Stimulated activated CD4-positive, alpha-beta T cell treated with anti-CD3 and anti-CD28 coated beads, Interleukin-1b, Interleukin-23, amount 100 ng/mL, for 4 hours (primary cell): ENCODE measurements around the gene ERBB4.
"Not testable (repeated sequence)": the region's sequence is repeated elsewhere in the genome, so short reads cannot be mapped to it uniquely, and the experiment has no call there.

Experiments
- DNase-seq, 2 donors: peaks; one replicate each; pipeline ENCODE4 v3.0.0-alpha.2; 2020; ENCODE audit warnings: low read depth in 2 of 2

ERBB4 gene

GRCh38 chr2:212299943-212300342 is 238.7 kb downstream of the ERBB4 start:
- DNase-seq = no peak

DNA sequence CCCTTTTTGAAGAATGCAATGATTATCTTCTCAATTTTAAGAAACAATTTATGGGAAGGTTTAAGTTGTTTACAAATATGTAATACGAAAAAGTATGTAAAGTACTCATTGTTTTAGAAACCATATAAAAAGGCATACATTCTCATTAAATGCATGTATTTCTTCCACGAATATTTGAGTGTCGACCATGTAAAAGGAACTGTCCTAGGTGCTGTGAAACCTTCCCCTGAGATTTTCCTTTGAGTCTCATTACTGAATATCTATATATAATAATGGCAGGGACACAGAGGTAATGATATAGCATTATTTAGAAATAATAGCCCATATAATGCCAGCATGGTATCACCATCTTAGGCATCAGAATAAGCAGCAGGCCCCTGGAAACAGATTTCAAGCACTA is 239.3 kb downstream of the ERBB4 start:
- no peak for DNase-seq

DNA sequence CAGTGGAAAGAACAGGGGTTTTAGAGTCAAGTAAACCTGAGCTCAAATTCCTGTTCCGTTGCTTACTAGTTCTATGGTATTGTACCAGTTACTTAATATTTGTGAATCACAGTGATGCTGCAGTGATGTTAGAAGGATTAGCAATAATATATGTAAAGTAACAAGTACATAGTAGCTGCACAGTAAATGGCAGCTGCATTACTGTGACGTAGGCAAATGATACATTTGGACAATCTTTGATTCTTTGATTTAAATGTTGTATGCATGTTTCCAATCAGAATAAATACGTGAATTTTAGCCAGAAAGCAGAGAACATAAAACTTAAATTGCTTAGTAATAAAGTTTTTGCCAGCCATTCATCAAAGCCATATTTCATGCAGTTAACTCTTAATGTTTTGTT is 243.0 kb downstream of the ERBB4 start:
- no peak for DNase-seq

- DNase-seq = no peak
These were observed 243.8 kb downstream of the ERBB4 start for GRCh38 chr2:212294816-212295215.

DNA sequence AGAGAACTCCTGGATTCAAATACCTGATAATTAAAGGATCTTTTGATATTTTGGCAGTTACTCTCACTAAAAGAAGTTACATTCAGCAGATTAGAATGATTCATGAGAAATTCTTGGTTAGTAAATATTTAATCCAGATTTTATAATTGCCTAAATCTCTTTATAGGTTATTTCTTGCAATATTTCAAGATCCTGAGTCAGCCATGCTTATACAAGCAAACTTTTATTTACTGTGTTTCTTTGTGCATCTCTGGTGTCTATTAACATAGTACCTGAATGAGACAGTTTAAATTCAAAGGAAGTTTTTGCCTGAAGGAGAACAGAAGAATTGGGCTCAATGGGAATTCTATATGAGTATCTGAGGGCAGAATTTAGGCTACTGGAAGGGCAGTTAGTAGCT is 249.3 kb downstream of the ERBB4 start:
- DNase-seq = no peak

- no peak for DNase-seq
These were observed 250.3 kb downstream of the ERBB4 start for GRCh38 chr2:212288308-212288707.

DNA sequence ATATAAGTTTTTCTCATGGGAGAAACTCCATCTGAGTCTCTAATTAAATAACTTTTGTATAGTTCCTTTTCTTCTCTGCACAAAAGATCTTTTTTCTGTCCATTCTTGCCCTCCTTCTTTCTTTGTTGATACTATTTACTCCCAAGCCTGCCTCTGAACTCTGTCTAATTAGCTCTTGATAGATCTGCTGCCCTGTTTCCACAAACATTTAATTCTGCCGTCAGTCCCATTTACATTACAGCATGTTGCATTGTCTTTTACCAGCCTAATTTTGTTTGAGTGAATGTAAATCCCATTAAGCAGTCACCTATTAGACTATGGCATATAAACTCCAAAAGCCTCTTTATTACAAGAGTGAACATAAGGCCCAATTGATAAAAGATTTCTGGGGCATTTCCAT is 254.4 kb downstream of the ERBB4 start:
- no peak for DNase-seq

DNA sequence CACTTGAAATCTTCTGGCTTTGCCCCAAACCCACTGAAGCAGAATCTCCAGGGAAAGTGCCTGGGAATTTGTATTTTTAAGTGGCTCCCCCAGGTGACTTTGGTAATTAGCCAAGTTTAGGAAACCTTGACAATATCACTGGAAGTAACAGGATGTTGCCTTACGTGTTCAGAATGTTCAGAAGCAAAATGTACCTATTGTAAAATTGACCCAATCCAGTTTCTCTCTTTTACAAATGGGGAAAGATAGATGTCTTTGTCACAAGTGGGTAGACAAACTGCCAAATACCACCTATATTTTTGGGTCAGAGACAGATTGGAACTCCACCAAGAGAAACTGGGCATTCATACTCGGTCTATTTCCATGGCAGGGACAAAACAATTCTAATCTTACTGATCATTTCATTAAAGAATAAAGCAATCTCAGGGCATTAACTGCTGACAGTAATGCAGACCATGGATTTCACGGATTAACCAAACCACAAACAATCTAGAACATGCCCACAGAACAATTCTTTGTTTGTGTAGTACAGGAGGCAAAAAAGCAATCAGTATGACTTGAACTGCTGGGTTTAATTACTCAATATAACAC is 255.8 kb downstream of the ERBB4 start:
- DNase-seq = no peak

DNA sequence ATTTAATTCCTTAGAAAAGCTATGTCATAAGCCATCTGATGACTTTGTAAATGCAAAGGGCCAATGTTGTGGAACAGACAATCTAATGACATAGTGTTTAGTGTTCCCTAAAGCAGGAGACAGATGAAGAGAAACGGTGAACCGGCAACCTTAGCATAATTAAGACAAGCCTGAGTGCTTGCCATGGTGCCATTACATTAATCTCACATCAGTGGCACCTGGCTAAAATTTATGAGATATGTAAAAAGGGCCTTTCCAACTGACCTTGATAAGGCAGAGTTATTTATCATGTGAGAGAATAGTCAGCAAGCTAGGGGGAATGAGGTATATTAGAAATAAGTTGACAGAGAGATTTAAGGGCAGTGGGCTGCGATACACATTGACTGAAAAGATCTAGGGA is 261.8 kb downstream of the ERBB4 start:
- DNase-seq = no peak

DNA sequence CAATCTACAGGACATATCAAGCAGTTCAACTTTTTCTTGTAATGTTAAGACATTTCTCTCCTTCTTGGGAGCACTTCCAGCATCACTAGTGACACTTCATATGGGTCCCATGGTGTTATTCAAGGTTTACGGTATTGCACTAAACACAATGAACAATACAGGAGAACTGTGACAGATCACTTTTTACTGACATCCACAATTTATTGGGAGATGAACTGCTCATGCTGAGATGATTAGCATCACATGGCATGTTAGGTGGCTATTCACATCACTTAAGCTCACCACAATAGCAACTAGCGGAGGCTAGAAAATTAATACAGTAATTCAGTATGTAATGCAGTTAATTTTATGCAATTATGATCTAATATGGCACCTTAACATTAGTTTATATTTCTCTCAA is 264.4 kb downstream of the ERBB4 start:
- DNase-seq = no peak

GRCh38 chr2:212271583-212271982 is 267.0 kb downstream of the ERBB4 start:
- no peak for DNase-seq

DNA sequence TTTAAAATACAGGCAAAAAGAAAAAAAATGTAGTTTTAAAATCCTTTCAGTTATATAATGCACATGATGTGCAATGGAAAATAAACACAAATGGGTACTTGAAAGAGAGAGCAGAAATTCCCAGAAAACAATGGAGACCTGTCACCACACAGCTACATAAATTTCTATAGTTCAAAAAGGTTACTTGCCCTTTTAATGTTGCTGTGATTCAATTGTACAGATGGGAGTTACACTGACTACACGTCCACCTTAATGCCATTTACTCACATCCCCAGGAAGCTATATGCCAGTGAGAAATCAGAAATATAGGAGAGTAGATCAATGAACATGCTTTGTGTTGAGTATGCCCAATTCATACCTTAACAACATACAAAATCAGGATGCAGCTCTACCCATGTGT is 269.6 kb downstream of the ERBB4 start:
- DNase-seq = no peak

GRCh38 chr2:212266297-212266696 is 272.3 kb downstream of the ERBB4 start:
- DNase-seq = no peak

DNA sequence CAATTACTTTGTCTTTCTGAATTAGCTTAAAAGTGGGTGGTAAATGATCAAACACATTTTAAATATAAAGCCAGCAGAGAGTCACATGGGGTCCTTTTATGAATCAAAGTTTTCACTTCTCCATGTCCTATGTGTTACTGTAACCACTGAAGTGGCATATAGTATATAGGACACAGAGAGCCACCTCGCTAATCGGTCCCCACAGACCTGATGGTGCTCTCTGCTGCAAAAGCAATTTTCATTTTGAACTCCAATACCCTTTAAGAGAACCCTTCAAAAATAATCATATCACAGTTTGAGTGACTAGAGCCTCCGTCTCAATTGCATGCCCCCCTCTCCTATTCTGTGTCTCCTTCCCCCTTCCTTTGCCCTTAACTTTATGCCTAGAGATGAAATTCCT is 272.8 kb downstream of the ERBB4 start:
- no peak for DNase-seq

GRCh38 chr2:212264187-212264586 is 274.4 kb downstream of the ERBB4 start:
- DNase-seq = no peak

GRCh38 chr2:212259226-212259625 is 279.4 kb downstream of the ERBB4 start:
- no peak for DNase-seq

- DNase-seq = no peak
These were observed 284.3 kb downstream of the ERBB4 start for GRCh38 chr2:212254339-212254738.

- DNase-seq = no peak
These were observed 289.2 kb downstream of the ERBB4 start for GRCh38 chr2:212249451-212249850.

DNA sequence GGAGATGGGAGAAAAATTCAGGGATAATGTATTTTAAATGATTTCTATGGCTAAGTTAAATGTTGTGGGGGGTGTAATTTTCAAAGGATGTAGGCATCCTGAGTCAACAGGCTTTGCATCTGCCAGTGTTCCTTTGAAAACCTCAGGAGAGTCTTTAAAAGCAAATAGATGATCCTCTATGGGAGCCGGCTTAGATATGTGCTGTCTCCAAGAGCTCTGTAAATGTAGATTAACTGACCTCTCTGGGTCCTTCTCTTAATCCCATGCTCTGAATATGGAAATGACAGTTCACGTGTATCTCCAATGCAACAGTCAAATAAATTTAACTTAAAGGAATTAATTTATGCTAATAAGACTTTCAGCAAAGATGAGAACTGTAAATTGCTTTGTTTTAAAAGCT is 292.7 kb downstream of the ERBB4 start:
- DNase-seq = no peak

DNA sequence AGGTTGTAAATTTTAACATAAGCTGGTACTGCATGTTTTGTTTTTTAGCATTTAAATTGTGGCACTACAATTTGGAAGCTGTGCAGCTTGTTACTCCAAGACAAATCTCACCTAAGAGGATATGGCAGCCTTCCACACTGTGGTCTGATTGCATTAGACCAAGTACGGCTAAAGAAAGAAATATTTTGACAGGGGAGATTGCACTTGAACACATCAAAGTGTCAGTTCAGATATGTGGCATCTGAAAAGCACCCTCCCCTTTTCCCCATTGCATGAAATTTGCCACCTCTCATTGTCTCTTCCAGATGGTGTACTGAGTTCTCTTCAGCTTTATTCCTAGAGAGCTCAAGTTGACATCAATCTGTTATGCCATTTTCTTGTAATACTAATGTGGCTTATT is 295.9 kb downstream of the ERBB4 start:
- DNase-seq = no peak

DNA sequence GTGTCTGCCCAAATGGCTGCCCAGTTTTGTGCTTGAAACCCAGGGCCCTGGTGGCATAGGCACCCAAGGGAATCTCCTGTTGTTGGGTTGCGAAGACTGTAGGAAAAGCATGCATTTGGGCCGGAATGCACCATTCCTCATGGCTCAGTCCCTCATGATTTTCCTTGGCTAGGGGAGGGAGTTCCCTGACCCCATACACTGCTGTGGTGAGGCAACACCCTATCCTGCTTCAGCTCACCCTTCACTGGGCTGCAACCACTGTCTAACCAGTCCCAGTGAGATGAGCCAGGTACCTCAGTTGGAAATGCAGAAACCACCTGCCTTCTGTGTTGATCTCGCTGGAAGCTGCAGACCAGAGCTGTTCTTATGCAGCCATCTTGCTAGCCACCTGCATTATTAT is 300.4 kb downstream of the ERBB4 start:
- not testable (repeated sequence) for DNase-seq

DNA sequence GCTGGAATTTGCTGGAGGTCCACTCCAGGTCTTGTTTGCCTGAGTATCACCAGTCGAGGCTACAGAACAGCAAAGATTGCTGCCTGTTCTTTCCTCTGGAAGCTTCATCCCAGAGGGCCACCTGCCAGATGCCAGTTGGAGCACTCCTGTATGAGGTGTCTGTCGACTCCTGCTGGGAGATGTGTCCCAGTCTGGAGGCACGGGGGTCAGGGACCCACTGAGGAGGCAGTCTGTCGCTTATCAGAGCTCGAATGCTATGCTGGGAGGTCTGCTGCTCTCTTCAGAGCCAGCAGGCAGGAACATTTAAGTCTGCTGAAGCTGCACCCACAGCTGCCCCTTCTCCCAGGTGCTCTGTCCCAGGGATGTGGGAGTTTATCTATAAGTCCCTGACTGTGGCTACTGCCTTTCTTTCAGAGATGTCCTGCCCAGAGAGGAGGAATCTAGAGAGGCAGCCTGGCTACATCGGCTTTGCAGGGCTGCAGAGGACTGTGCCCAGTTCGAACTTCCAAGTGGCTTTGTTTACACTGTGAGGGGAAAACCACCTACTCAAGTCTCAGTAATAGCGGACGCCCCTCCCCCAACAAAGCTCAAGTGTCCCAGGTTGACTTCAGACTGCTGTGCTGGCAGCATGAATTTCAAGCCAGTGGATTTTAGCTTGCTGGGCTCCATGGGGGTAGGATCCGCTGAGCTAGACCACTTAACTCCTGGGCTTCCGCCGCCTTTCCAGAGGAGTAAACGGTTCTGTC is 301.1 kb downstream of the ERBB4 start:
- DNase-seq = no peak

DNA sequence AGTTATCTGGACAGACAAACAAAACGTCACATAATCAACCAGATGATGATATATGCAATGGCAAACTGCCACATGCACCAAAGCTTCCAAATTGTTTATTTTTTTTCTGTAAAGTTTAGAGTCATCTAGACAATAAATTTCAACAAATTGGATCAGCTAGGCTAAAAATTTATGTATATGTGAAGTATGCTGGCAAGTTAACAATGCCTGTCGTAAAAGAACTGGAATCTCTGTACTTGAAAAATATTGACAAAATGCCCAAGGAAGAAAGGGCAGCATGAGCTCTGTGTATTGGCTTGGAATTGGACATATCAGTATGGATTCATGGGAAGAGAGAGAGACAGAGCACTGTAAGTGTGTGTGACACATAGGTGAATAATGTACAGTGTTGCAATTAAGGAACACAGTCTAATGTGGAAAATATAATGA is 309.8 kb downstream of the ERBB4 start:
- no peak for DNase-seq

DNA sequence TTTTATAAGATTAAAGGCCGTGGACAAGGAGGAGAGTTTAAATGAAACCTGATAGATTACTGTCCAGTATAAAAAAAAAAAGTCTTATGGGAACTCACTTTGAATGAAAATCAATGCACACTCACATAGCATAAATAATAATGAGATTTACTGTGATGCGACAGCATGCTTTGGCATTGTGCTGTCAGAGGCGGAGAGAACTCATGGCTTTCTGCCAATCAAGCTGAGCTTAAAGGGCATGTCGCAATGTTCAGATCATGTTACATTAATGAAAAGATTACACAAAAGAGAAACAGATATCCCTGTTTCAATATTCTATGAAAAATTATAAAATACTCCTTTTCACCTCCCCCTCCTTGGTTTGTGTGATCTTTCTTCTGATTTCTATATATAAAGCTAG is 310.8 kb downstream of the ERBB4 start:
- DNase-seq = no peak
